NCI-H1694 treated with DMSO at 0.1 percent for 48 hours (cell line): ENCODE results near the gene LIPH.
"Not testable (repeated sequence)": the region's sequence is repeated elsewhere in the genome, so short reads cannot be mapped to it uniquely, and the experiment has no call there.

Source experiments
- DNase-seq: peaks from one replicate; lab custom pipeline; 2025; lab: John Stamatoyannopoulos, UW

The LIPH gene

DNA sequence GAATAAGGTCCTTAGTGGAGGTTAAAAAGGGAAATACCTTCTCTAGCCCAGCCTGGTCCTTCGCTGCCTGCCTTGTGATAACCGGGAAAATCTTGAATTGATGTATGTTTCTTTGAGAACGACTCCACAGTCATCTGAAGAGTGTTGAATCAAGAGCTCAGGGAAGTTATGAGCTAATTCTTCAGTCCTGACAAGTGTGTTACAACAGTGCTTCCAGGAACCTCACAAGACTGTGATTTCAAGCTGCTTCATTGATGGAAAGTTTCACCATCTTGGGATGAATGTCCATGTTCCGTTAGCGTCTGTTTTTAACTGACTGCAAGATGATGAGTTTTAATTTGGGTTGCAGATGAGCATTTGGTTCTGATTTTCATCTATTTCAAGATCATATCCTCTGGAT lies 66.0 kb downstream of the LIPH start:
- no peak for DNase-seq

DNA sequence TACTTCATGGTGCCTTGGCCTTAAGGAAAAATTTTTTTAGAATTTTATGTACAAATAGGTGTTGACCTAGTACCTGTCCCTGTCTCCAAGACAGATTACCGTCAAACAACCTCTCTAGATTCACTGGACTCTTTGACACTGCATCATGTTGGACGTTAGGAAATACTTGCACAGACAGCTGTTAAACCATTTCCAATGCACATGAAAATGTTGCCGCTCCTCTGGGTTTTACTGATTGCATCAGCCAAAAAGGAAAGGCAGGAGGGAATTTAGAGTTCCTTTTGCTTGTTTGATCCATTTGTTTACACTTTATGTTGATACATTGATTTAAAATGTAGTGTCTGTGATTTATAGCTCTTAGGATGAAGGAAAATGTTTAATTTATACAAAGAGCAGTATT lies 68.1 kb downstream of the LIPH start:
- DNase-seq = no peak

DNA sequence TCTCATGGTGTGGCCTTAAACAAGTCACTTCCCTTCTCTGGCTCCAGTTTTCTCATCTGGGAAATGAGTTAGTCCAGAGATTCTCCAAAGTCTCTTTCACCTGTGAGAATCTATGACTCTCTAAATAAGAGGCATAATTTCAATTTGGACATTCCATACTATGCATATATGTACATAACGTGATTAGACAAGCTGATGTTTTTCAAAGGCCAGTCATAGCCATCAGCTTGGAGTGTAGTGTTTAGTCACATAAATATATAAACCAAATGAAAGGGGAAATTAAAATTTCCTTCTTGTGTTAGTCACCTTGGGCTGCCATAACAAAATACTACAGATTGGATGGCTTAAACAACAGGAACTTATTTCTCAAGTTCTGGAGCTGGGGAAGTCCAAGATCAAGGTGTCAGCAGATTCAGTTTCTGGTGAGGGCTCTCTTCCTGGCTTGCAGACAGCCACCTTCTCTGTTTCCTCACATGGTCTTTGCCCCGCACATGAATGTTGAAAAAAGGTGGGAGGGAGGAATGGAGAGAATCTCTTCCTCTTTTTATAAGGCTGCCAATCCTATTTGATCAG lies 72.9 kb downstream of the LIPH start:
- DNase-seq = no peak

DNA sequence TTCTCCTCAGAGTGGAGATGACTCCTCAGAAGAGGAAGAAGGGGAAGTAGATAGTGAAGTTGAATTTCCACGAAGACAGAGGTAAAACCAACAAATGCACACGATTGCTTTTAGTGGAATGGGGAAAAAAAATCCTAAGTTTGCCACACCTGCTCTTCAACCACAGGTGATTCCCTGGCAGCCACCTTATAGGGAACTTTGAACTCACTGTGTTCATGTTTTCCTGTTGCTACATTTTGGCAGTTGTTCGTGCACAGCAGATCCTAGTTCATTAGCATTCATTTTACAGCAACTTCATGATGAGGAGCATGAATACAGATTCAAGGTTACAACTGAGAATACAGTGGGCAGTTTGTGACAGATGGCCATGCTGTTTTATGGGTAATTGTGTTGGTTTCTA lies 75.1 kb downstream of the LIPH start:
- DNase-seq = no peak

DNA sequence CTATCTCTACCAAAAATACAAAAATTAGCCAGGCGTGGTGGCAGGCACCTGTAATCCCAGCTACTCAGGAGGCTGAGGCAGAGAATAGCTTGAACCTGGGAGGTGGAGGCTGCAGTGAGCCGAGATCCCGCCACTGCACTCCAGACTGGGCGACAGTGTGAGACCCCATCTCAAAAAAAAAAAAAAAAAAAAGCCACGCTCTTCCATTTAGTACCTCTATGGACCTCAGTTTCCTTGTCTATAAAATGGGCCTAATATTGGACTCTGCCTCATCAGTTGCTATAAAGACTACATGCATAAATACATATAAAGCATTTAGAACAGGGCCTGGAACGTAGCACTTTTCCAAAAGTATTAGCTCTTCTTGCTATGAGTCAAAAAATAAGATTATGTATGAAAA lies 77.5 kb downstream of the LIPH start:
- DNase-seq = not testable (repeated sequence)

DNA sequence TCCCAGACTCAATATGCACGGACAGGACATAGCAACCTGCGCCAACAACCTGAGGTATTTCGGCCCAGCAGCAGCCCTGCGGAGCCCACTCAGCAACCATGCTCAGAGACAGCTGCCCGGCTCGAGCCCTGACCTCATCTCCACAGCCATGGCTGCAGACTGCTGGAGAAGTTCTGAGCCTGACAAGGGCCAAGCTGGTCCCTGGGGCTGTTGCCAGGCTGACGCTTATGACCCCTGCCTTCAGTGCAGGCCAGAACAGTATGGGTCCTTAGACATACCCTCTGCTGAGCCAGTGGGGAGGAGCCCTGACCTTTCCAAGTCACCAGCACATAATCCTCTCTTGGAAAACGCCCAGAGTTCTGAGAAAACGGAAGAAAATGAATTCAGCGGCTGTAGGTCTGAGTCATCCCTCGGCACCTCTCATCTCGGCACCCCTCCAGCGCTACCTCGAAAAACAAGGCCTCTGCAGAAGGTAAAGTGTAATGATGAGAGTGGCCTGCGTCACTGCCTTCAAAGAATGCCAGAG lies 79.0 kb downstream of the LIPH start:
- DNase-seq = no peak

DNA sequence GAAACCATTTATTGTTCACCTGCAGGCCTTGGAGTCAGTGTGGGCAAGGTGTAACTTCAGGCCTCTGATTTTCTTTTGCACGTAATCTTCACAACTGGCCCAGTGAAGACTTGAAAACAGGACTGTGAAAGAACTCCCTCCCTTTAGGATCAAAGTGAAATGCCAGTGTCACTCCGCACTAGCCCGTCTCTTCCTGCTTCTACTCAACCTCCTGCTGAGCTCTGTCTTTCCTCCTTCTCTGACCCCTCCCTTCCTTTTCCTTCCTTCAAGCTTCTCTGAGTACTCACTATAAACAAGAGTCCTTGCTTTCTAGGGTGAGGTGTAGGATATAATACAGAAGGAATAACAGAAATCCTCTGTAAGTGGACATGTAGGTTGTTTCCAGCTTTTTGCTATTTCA lies 82.1 kb downstream of the LIPH start:
- DNase-seq = no peak

DNA sequence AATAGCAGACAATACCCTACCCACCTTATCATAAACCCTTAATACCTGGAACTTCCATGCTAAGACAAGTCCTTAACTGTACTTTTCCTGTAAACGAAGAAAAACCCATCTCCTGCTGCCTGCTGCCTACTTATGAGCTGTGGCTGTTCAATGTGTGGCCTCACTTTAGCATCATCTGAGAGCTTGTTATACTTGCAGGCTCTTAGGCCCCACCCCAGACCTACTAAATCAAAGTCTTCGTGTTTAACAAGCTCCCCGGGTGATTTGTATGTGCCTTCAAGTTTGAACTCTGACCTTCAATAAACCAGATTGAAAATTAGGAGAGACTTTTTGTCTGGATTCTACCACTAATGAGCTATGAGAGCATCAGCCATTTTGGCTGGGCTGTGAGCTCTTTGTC lies 82.8 kb downstream of the LIPH start:
- no peak for DNase-seq

DNA sequence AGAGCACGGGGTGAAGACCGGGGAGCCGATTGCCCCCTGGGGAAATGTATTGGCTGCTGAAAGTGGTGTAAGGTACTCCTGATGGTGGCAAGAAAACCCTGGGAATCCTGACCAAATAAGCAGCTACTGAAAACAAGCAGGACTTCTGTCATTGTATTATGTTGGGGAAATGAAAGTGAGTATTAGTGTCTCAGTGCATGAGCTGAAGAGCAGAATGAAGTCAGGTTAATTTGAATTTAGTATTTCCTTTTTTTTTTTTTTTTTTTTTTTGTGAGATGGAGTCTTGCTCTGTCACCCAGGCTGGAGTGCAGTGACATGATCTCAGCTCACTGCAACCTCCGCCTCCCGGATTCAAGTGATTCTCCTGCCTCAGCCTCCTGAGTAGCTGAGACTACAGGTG lies 86.3 kb downstream of the LIPH start:
- not testable (repeated sequence) for DNase-seq

DNA sequence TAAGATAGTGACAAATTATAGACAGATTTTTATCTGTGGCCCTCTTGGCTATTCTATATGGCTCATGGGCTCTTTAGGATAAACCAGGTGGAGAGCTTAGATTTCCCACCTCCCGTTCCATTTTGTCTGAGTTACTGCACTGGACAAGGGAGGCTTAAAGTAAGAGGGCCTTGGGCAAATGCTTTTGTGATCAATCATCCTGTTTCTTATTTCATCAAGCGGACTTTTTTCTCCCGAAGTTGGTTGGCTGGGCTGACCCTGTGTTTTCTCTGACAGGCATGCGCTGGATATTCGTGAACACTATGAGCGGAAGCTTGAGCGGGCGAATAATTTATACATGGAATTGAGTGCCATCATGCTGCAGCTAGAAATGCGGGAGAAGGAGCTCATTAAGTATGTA lies 86.9 kb downstream of the LIPH start:
- DNase-seq = no peak

DNA sequence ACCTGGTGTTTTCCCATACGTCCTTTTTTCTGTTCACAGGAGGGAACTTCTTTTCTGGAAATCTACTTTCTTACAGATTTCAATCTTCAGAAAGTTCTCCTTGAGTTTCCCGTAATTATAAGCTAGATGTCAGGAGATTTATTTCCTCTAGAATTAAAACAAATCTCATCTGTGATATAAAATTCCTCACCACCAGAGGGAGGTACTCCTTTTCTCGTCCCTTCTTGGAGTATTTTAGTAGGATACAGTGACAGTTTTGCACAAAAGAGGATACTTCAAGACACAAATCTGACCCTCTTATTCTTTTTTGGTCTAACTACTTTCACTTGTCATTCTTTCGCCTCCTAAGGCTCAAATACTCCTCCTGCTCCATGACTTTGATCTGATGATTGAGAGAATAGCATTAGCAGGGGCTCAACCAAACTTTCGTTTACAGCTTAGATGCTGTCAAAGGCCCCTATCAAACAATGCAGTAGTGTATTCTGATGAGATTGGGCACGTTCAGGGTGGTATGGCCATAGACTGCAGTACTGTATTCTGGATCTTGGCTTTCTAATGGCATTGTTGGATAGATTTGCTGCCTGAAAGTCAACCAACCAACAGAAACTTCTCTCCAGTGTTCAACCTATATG lies 91.6 kb downstream of the LIPH start:
- DNase-seq = no peak

DNA sequence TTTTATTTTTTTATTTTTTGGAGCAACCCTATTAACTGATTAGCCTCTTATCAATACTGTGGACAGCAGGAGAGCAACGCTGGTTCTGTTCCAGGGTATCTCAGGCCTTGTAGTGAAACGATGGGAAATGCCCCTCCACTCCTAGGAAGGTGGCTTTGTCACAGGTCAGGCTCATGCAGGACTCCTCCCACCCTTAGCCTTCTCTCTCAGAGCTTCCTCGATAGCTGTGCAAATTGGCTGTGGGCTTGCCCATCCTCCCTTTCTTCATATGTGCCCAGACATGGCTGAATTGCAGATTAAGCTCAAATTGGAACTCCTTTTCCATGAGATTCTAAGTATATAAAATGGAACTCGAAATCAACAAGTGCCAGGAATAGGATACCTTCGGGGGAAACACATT lies 92.1 kb downstream of the LIPH start:
- DNase-seq = no peak

DNA sequence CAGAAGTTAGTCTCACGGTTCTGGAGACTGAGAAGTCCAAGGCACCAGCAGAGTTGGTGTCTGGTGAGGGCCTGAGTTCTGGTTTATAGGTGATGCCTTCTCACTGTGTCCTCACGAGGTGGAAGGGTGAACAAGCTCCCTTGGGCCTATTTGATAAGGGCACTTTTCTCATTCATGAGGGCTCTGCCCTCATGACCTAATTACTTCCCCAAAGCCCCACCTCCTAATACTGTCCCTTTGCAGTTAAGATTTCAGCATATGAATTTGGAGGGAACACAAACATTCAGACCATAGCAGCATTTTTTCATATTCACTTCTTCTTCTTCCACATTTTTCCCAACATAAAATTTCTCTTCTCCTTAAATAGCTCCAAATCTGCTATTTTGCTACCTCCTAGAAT lies 95.0 kb downstream of the LIPH start:
- no peak for DNase-seq
